HL-60 (cell line): Measurements from ENCODE around the gene RAI1.

Experiments
- DNase-seq, 2 experiments: peaks; one replicate each; pipeline ENCODE4 v3.0.0-alpha.2; 2010 to 2020; ENCODE audit warnings: low read depth in 1 of 2, low spot score in 1 of 2
- H3K27ac ChIP-seq: fragments of 250-450 bp; sonication (Bioruptor Pico); replicated peaks from 2 replicates; pipeline ENCODE4 v1.5.1; 2020; ENCODE audit warnings: mild to moderate bottlenecking, moderate library complexity
- H3K27me3 ChIP-seq: fragments of 250-450 bp; sonication (Bioruptor Pico); 2 replicates; pipeline ENCODE4 v1.5.1; 2021; ENCODE audit warnings: mild to moderate bottlenecking, moderate library complexity; ENCODE audit not compliant: insufficient read depth, poor library complexity, severe bottlenecking
- H3K4me3 ChIP-seq: replicated peaks from 2 replicates; pipeline ENCODE4 v1.5.1; 2011; ENCODE audit warnings: mild to moderate bottlenecking, control low read depth, low read length; ENCODE audit not compliant: insufficient read depth
- CTCF ChIP-seq: IDR thresholded peaks from one replicate; pipeline ENCODE4 v1.5.1; 2011; ENCODE audit warnings: low read length, control low read depth, inconsistent platforms; ENCODE audit not compliant: insufficient read depth
- GABPA ChIP-seq: IDR thresholded peaks from 2 replicates; pipeline ENCODE4 v1.6.1; 2012; ENCODE audit warnings: low read depth
- POLR2AphosphoS5 ChIP-seq: IDR thresholded peaks from 2 replicates; pipeline ENCODE4 v1.6.1; 2012; ENCODE audit warnings: low read depth
- REST ChIP-seq: IDR thresholded peaks from 2 replicates; pipeline ENCODE4 v1.6.1; 2012; ENCODE audit warnings: low read depth; ENCODE audit not compliant: insufficient replicate concordance
- SPI1 ChIP-seq: IDR thresholded peaks from 2 replicates; pipeline ENCODE4 v1.6.1; 2012; ENCODE audit warnings: low read depth, mild to moderate bottlenecking, borderline replicate concordance

The RAI1 gene

GRCh38 chr17:17815062-17815406 is 133.8 kb downstream of the RAI1 start:
- H3K27me3 ChIP-seq: no peaks in the 10 kb centered on the region
- H3K27ac ChIP-seq: no peak overlapping the region
- DNase-seq: no peak
- H3K4me3 ChIP-seq: no peak overlapping the region
- TF ChIP-seq GABPA: no peak
- no peak for TF ChIP-seq SPI1
- no peak for TF ChIP-seq POLR2AphosphoS5
- TF ChIP-seq CTCF: no peak
- no peak for TF ChIP-seq REST

- no peak for DNase-seq
- Histone ChIP-seq H3K27ac (no peak overlapping the region), H3K4me3 (no peak overlapping the region), H3K27me3 (no peaks in the 10 kb centered on the region)
- no peak for TF ChIP-seq GABPA
- no peak for TF ChIP-seq POLR2AphosphoS5
- TF ChIP-seq REST: no peak
- no peak for TF ChIP-seq SPI1
- TF ChIP-seq CTCF: no peak
Measured at GRCh38 chr17:17815436-17816200, 134.4 kb downstream of the RAI1 start.

GRCh38 chr17:17816240-17816814 is 135.1 kb downstream of the RAI1 start:
- no peak overlapping the region for H3K27ac ChIP-seq
- H3K4me3 ChIP-seq: no peak overlapping the region
- DNase-seq: no peak
- no peaks in the 10 kb centered on the region for H3K27me3 ChIP-seq
- TF ChIP-seq REST (no peak), CTCF (no peak), GABPA (no peak), POLR2AphosphoS5 (no peak), SPI1 (no peak)
